Measurements from ENCODE around the gene NAA11.

GRCh38 chr4:79360006-79360405 lies 34.1 kb upstream of the NAA11 start:
- no peak for TF ChIP-seq POLR2A (IDR thresholded peaks at IDR 0.05; ENCODE audit: low read length)
- no peak for TF ChIP-seq GATA1 (IDR thresholded peaks at IDR 0.05; ENCODE audit: low read depth, low read length)

All from erythroblast (primary cell).